ENCODE measurements around the gene FAM81B. TPM values are rescaled to one million over a fixed set of nuclear protein-coding genes. Genes with fewer than 3 reads are reported as not detected.

The FAM81B gene
- total and polyA plus RNA-seq, 2 donors (not counting 3 experiments of a cell fraction or from before 2014, with no cell fraction given), result not detected

- peaks cover 2 to 3% of the 10 kb centered on the region in 2 experiments for H3K27me3 ChIP-seq (ENCODE audit: control insufficient read depth in 2 of 2, insufficient read depth in 2 of 2, low read length in 2 of 2)
- H3K27ac ChIP-seq (ENCODE audit: insufficient read depth, low read depth, low read length), result no peak overlapping the region
- no peak overlapping the region for H3K4me2 ChIP-seq (ENCODE audit: insufficient read depth, low read length)
- CTCF ChIA-PET, result no interaction called here
- no peak overlapping the region for H2AFZ ChIP-seq (ENCODE audit: low read depth, low read length)
- no peaks in the 10 kb centered on the region for H3K9me3 ChIP-seq (replicated peaks; ENCODE audit: control insufficient read depth, insufficient read depth, low read length)
- TF ChIP-seq POLR2A (IDR thresholded peaks at IDR 0.05; ENCODE audit: low read depth, low read length), result no peak
- TF ChIP-seq, protein P1, sequence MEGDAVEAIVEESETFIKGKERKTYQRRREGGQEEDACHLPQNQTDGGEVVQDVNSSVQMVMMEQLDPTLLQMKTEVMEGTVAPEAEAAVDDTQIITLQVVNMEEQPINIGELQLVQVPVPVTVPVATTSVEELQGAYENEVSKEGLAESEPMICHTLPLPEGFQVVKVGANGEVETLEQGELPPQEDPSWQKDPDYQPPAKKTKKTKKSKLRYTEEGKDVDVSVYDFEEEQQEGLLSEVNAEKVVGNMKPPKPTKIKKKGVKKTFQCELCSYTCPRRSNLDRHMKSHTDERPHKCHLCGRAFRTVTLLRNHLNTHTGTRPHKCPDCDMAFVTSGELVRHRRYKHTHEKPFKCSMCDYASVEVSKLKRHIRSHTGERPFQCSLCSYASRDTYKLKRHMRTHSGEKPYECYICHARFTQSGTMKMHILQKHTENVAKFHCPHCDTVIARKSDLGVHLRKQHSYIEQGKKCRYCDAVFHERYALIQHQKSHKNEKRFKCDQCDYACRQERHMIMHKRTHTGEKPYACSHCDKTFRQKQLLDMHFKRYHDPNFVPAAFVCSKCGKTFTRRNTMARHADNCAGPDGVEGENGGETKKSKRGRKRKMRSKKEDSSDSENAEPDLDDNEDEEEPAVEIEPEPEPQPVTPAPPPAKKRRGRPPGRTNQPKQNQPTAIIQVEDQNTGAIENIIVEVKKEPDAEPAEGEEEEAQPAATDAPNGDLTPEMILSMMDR (IDR thresholded peaks at IDR 0.05; ENCODE audit: extremely low read depth in 1 of 2, insufficient read depth in 1 of 2, low read depth in 1 of 2, low read length in 2 of 2), result no peak
- no peak for TF ChIP-seq POLR2AphosphoS5 (IDR thresholded peaks at IDR 0.05; ENCODE audit: insufficient read depth, low read depth, low read length)
- TF ChIP-seq EZH2 (IDR thresholded peaks at IDR 0.05; ENCODE audit: borderline replicate concordance, low read depth, low read length, severe bottlenecking), result no peak
- TF ChIP-seq MAX (IDR thresholded peaks at IDR 0.05; ENCODE audit: insufficient read depth, insufficient read length), result no peak
- TF ChIP-seq JUN (IDR thresholded peaks at IDR 0.05; ENCODE audit: borderline replicate concordance, insufficient read depth, insufficient read length, low read depth), result no peak
- no peak for TF ChIP-seq FOS (IDR thresholded peaks at IDR 0.05; ENCODE audit: borderline replicate concordance, insufficient read depth, low read length)
- TF ChIP-seq GATA2 (IDR thresholded peaks at IDR 0.05; ENCODE audit: insufficient read depth, insufficient read length, low read depth, low read length), result no peak
- no peak for TF ChIP-seq MYC (IDR thresholded peaks at IDR 0.05; ENCODE audit: low read depth, low read length)
- H3K4me1 ChIP-seq (ENCODE audit: control insufficient read depth, extremely low read depth, insufficient read depth, low read length), result no peaks in the 10 kb centered on the region
- dilution Hi-C loops (cut with MboI; ENCODE audit: extremely low pct_ligation_motif_present, low sequenced_read_pairs) (no loop called here), intact Hi-C loops (cut with micrococcal nuclease) (no loop called here)
- no peaks in the 10 kb centered on the region for H4K20me1 ChIP-seq (replicated peaks; ENCODE audit: control insufficient read depth, extremely low read depth, insufficient read depth, low read length)
- no peak for FAIRE-seq
- no peak for DNase-seq (ENCODE audit: low read depth, low spot score)
- no peak overlapping the region for H3K9ac ChIP-seq (replicated peaks; ENCODE audit: extremely low read depth, insufficient read depth, low read length)
- H3K4me3 ChIP-seq (replicated peaks in 1 of 3; ENCODE audit: insufficient read depth in 1 of 3, low read depth in 1 of 3, low read length in 3 of 3), result no peak overlapping the region
- no peaks in the 10 kb centered on the region for H3K36me3 ChIP-seq (ENCODE audit: control insufficient read depth in 2 of 2, extremely low read depth in 1 of 2, insufficient read depth in 2 of 2, low read length in 2 of 2)
- BruUV-seq (replicated peaks), result no TSS peak
- H3K79me2 ChIP-seq (ENCODE audit: control insufficient read depth, insufficient read depth, low read length), result no peaks in the 10 kb centered on the region
- POLR2A ChIA-PET, result no interaction called here
- H3K9me1 ChIP-seq (replicated peaks; ENCODE audit: control insufficient read depth, extremely low read depth, insufficient read depth, low read length), result no peaks in the 10 kb centered on the region
These were observed 23.3 kb downstream of the FAM81B start for GRCh38 chr5:95414451-95414850.

All from endothelial cell of umbilical vein (primary cell).